ENCODE measurements around the gene RAF1. TPM values are rescaled to one million over a fixed set of nuclear protein-coding genes. Genes with fewer than 3 reads are reported as not detected.
A peak's percentile ranks its signal among the peaks of the same experiment; 100 is the strongest.
"Not testable (repeated sequence)": the region's sequence is repeated elsewhere in the genome, so short reads cannot be mapped to it uniquely, and the experiment has no call there.

The RAF1 gene
- total and polyA plus RNA-seq, 2 of the 8 experiments (the other 6 are each of a cell fraction or from before 2014, with no cell fraction given) = 103 to 118 TPM

DNA sequence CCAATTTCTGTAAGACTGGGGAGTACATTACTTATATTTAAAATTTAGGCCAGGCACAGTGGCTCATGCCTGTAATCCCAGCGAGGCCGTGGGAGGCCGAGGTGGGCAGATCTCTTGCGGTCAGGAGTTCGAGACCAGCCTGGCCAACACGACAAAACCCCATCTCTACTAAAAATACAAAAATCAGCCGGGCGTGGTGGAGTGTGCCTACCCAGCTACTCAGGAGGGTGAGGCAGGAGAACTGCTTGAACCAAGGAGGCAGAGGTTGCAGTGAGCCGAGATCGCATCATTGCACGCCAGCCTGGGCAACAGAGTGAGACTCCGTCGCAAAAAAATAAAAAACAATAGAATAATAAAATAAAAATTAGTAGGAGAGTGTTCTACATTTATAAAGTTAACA, 2.5 kb downstream of the RAF1 start:
- Histone ChIP-seq H3K79me2 (ENCODE audit: control insufficient read depth in 1 of 2, insufficient read depth in 2 of 2, low read length in 2 of 2) (peaks cover 48 to 73% of the 10 kb centered on the region in 2 experiments), H3K4me2 (ENCODE audit: insufficient read depth in 1 of 2, low read depth in 2 of 2, low read length in 2 of 2) (peak overlapping the region in 1 of 2 experiments; percentile 97; a peak in 1 of 4 replicates)
- not testable (repeated sequence) for H3K18ac ChIP-seq (ENCODE audit: extremely low read depth, low read length); H3K4me1 ChIP-seq (replicated peaks in 1 of 4; ENCODE audit: control insufficient read depth in 3 of 4, insufficient read depth in 4 of 4, low read length in 3 of 4); H3K4me3 ChIP-seq (ENCODE audit: extremely low read depth in 1 of 4, insufficient read depth in 2 of 4, low read depth in 3 of 4, low read length in 4 of 4); H3K23me2 ChIP-seq (ENCODE audit: low read depth, low read length); H3K27me3 ChIP-seq (replicated peaks in 1 of 4; ENCODE audit: control insufficient read depth in 3 of 4, extremely low read depth in 1 of 4, insufficient read depth in 3 of 4, low read length in 3 of 4); FAIRE-seq; H2AK5ac ChIP-seq (ENCODE audit: low read depth, low read length); H3K56ac ChIP-seq (replicated peaks; ENCODE audit: insufficient read length, low read depth, low read length); H3K79me1 ChIP-seq (ENCODE audit: low read depth, low read length); H3K36me3 ChIP-seq (ENCODE audit: control insufficient read depth in 2 of 4, insufficient read depth in 4 of 4, low read length in 3 of 4); H3K27ac ChIP-seq (ENCODE audit: low read depth, low read length); H2BK20ac ChIP-seq (ENCODE audit: low read length); H4K5ac ChIP-seq (ENCODE audit: insufficient read length, low read depth, low read length); H4K8ac ChIP-seq (ENCODE audit: extremely low read depth, insufficient read depth, low read length); H2BK15ac ChIP-seq (ENCODE audit: low read length); H2BK5ac ChIP-seq (ENCODE audit: low read depth, low read length); H3K14ac ChIP-seq (ENCODE audit: insufficient read length); DNase-seq (ENCODE audit: low read depth in 1 of 2, low spot score in 2 of 2); H2BK120ac ChIP-seq (replicated peaks; ENCODE audit: low read depth, low read length); H4K91ac ChIP-seq (replicated peaks; ENCODE audit: insufficient read length, low read length); H2AFZ ChIP-seq (ENCODE audit: low read length); H3K9ac ChIP-seq (replicated peaks in 1 of 4; ENCODE audit: extremely low read depth in 1 of 4, low read depth in 3 of 4, low read length in 3 of 4); H3K23ac ChIP-seq (ENCODE audit: insufficient read length); H3K9me3 ChIP-seq (ENCODE audit: insufficient read depth in 2 of 2, low read depth in 1 of 2, low read length in 1 of 2); H3K4ac ChIP-seq (replicated peaks; ENCODE audit: insufficient read length, low read depth, low read length); H2BK12ac ChIP-seq (ENCODE audit: low read depth, low read length); H4K20me1 ChIP-seq (replicated peaks in 1 of 2; ENCODE audit: control insufficient read depth in 1 of 2, insufficient read depth in 2 of 2, low read length in 2 of 2)
- WGBS, 2 experiments (ENCODE audit: extremely low coverage in 1 of 2, insufficient coverage in 1 of 2, insufficient read length in 1 of 2, insufficient replicate concordance in 2 of 2, low coverage in 1 of 2, low lambda C conversion rate in 2 of 2, missing lambda C conversion rate in 1 of 2) = 92% methylated on average over 13 of the region's 13 CpGs; no CpG with 5 or more reads in 1 of the 2 experiments
- ChIA-PET POLR2A (ENCODE audit: partially characterized antibody) (interaction anchor here (0.6 to 1.0 kb wide), 2 partner anchors 15 to 167 kb away, joined by 3 read pairs; no protein-coding TSS in a partner anchor), CTCF (ENCODE audit: partially characterized antibody) (interaction anchor here (1.1 kb wide), 1 partner anchor 9 kb away, joined by 3 read pairs; no protein-coding TSS in a partner anchor)
